GM21529 (cell line): Measurements from ENCODE around the gene REM2.

ENCODE experiments used
- ATAC-seq: cut with Tn5 transposase; IDR thresholded peaks from one replicate; pipeline ENCODE4 v1.9.1; 2021; ENCODE audit not compliant: unreplicated experiment

REM2 gene

DNA sequence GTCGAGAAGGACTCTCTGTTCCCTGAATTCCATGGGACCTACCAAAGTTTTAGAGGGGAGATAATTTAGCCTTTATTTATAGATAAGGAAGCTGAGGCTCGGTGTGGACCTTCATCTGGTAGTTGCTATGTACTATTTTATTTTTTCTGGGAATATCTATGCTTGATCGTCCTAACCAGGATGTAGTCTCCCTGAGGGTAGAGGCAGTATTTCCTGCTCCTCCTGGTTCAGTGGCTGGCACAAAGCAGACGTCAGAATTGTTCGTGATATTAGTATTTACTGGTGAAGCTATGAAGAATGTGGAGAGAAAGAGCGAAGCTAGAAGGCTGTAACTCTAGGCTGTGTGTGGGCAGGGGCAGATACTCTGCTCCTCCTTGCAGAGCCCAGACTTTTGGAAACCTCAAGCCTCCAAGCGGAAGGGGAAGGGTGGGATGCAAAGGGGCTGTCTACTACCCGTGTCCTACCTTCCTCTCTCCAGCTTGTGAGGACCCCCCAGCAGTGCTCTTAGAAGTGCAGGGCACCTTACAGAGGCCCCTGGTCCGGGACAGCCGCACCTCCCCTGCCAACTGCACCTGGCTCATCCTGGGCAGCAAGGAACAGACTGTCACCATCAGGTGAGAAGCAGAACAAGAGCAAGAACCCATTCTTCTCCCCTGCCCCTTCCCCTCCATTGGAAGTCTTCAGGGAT lies 10.0 kb upstream of the REM2 start:
- ATAC-seq, result no peak

DNA sequence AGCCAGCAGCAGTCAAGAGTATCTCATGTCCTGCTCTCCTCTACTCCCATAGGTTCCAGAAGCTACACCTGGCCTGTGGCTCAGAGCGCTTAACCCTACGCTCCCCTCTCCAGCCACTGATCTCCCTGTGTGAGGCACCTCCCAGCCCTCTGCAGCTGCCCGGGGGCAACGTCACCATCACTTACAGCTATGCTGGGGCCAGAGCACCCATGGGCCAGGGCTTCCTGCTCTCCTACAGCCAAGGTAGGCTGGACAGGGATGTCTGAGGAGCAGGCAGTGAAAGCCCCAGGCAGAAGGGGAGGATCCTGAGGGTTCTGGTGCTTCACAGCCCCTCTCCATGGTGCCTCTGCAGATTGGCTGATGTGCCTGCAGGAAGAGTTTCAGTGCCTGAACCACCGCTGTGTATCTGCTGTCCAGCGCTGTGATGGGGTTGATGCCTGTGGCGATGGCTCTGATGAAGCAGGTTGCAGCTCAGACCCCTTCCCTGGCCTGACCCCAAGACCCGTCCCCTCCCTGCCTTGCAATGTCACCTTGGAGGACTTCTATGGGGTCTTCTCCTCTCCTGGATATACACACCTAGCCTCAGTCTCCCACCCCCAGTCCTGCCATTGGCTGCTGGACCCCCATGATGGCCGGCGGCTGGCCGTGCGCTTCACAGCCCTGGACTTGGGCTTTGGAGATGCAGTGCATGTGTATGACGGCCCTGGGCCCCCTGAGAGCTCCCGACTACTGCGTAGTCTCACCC lies 7.8 kb upstream of the REM2 start:
- ATAC-seq, result no peak

DNA sequence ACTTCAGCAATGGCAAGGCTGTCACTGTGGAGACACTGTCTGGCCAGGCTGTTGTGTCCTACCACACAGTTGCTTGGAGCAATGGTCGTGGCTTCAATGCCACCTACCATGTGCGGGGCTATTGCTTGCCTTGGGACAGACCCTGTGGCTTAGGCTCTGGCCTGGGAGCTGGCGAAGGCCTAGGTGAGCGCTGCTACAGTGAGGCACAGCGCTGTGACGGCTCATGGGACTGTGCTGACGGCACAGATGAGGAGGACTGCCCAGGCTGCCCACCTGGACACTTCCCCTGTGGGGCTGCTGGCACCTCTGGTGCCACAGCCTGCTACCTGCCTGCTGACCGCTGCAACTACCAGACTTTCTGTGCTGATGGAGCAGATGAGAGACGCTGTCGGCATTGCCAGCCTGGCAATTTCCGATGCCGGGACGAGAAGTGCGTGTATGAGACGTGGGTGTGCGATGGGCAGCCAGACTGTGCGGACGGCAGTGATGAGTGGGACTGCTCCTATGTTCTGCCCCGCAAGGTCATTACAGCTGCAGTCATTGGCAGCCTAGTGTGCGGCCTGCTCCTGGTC lies 7.2 kb upstream of the REM2 start:
- no peak for ATAC-seq

DNA sequence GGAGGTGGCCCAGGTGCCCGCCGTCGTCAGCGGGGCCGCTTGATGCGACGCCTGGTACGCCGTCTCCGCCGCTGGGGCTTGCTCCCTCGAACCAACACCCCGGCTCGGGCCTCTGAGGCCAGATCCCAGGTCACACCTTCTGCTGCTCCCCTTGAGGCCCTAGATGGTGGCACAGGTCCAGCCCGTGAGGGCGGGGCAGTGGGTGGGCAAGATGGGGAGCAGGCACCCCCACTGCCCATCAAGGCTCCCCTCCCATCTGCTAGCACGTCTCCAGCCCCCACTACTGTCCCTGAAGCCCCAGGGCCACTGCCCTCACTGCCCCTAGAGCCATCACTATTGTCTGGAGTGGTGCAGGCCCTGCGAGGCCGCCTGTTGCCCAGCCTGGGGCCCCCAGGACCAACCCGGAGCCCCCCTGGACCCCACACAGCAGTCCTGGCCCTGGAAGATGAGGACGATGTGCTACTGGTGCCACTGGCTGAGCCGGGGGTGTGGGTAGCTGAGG lies 6.0 kb upstream of the REM2 start:
- no peak for ATAC-seq

DNA sequence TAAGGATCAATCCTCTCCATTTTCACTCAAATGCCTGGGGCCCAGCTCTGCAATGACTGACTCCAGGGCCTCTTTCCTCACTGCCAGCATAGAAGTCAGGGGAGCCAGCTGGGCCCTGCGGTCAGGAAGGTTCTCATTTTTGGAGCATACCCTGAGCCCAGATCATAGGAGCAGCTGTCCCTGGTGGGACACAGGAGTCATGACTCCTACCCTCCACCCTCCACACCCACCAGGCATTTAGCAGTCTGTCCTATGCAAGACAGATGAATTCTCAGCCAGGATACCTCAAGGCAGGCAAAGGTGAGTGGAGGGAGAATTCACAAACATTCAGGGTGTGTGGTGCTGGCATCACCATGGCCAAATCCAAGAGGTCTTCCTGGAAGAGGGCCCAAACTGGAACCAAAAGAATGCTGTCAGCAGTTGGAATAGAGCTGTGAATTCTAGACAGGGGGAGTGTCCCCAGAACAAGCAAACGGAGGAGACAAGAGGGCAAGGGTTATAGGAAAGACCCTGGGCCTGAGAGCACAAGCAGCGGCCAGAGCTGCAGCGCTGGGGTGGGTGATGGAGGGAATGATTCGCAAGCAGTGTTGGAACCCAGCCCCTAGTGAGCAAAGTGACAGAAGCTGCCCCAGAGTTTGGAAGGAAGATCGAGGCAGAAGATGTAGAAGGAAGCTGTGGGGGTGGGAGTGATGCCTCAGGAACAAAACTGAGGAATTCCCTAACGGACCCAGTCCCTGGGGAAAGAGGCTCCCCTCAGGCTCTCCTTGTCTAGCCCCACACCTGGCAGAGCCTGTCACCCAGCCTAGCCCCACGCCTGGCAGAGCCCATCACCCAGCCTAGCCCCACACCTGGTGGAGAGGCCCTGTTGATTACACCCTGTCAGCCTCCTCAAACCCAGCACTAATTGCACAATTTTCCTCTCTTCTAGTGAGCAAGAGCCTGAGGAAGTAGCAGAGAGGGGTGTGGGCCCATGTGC lies 4.5 kb upstream of the REM2 start:
- ATAC-seq, result no peak

DNA sequence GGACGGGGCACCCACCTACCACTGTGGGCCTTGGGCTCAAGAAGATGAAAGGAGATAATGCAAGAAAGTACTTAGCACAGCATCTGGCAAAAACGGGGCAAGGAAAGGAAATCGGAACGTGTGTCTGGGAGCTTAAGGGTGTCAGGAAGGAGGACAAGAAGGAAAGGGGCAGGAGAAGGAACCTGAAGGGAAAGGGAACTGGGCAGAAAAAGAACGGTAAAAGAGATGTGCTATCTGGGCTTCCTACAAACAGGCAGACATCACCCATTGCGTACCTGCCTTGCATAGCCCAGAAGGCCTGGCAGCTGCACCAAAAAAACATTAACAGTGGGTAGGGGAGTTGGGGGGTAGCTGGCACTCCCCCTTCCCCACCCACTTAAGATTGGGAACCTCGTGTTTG lies 958 bp upstream of the REM2 start:
- no peak for ATAC-seq

DNA sequence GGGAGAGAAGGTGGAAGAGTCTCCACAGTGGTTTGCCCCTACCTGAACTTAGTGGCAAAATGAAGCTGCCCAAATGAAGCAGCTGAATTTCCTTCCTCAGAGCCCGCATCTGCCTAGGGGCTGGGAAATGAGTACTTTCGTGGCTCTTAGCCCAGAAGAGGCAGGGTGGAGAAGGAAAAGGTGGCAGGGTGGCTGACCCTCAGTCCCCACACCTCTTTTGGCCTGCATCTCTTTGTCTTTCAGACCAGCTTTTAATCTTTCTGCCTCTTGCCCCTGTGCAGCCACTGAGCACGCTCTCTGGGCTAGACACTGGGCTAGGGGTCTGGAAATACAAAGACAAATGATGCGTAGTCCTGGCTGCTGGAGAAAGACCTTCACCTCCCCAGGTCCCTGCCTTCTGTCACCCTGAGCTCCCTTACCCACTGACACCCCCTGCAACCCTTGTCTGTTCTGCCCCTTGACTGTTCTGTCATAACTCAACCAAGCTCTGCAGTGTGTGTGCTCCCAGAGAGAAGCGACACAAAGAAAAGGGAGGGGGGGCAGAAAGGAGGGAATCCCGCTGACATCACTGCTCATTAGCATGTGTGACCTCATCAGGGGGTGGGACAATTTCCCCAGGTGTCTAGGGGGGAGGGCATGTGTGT lies 371 bp upstream of the REM2 start:
- ATAC-seq, result no peak

DNA sequence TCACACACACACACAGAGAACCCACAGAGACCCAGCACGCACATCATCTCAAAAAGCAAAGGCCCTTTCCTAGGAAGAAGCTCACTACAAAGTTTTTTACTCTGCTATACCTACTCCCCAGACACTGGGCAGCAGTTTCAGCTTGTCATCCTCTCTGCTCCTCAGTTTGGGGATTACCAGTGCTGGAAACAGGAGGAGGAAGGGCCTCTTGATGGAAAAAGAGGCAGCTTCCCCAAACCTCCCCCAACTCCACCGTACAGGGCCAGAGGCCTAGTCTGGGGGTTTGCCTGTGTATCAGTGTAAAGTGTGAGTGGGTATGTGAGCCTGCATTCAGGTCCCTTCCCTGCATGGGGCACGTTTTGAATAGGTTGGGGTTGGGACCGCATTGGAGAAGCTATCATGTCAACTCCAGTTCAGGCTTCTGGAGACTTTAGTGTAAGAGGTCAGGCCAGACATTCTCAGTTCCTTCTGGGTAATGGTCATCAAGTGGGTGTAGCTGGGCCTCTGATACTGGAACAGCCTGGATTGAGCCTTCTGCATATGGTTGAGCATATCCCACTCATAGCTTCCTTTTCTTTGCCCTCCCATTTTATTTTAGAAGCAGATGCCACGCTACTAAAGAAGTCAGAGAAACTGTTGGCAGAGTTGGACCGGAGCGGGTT lies 1.2 kb downstream of the REM2 start:
- ATAC-seq, result no peak

DNA sequence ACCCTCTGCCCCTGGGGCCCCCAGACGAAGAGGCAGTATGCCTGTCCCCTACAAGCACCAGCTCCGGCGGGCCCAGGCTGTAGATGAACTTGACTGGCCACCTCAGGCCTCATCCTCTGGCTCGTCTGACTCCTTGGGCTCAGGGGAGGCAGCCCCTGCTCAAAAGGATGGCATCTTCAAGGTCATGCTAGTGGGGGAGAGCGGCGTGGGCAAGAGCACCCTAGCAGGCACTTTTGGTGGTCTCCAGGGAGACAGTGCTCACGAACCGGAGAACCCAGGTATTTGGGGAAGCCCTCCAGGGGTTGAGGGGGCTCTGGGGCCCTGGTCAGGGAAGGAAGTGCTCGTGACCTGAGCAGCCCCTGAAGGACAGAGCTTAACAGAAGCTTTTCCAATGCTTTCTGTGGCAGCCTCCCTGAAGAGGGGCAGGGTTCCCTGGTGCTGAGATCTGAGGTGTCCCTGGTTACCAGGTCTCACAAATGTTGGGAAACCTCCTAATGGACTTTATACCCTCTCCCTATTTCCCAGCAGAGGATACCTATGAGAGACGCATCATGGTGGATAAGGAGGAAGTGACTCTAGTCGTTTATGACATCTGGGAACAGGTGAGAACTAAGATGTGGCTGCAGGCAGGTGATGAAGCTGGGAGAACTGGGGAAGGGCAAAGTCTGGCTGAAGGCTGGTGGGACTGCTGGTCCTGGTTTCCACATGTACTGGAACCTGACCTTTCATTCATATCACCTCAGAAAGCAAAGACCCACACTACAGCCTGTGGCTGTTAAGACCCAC lies 1.9 kb downstream of the REM2 start:
- ATAC-seq, result no peak

DNA sequence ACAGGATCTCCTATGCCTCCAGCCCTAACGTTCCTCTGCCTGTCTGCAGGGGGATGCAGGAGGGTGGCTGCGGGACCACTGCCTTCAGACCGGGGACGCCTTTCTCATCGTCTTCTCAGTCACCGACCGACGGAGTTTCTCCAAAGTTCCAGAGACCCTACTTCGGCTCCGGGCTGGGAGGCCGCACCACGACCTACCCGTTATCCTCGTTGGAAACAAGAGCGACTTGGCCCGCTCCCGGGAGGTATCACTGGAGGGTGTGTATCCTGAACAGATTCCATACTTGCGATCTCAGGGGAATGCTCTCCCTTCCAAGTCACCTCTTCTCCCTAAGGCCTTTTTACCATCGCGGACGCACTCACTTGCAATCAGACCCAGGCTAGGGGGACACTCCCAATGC lies 3.0 kb downstream of the REM2 start:
- ATAC-seq, result no peak

DNA sequence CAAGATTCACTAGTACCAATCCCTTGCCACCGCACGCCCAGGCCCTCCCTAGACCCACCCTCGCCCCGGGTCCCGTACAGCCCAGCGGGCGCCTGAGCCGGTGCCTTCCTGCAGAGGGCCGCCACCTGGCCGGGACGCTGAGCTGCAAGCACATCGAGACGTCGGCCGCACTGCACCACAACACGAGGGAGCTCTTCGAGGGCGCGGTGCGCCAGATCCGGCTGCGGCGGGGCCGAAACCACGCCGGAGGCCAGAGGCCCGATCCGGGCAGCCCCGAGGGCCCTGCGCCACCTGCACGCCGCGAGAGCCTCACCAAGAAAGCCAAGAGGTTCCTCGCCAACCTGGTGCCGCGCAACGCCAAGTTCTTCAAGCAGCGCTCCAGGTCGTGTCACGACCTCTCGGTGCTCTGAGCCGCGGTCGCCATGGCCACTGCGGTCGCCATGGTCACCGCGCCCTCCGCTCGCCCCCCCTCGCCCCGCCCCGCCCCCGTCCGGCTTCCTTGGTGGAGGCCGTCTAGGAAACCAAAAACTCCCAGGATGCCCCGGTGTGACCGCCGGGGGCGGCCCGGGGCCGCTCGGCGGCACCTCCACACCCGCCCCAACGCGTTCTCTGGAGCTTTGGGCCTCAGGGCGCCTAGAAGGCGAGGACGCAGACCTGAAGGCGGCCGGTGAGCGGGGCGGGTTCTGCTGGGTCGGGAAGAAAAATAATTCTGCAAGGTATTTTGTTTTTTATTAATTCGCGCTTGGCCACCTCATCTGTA lies 3.7 kb downstream of the REM2 start:
- peak; percentile 47 for ATAC-seq

DNA sequence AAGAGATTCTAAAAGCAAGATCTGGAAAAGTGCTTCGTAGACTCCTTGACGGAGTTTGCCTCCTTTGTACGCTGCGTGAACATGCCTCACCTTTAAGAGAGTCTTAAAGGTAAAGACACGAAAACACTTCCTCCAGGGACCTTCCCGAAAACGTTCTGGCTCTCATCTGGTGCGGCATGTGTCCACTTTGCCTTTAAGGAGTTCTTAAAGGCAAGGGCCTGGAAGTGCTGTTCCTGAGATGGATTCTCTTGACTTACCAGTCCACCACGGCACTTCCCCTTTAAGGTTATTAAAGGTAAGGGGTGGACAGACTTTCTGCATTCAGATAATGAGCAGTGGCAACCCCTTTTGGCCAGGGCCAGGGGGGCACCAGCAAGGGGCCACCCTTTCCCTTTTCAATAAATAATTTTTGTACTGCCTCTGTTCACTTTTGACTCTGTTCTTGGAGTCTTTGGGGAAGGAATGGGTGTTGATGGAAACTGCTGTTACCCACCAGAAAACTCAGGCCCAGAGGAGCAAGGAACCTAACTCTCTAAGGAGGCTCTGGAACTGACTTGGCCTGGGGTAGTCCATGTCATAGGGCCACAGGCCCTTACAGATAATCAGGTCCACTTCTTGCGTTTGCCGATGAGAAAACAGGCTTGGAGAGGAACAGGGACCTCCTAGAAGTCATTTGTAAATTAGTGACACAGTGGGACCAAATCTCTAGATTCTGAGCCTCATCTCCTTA lies 4.4 kb downstream of the REM2 start:
- ATAC-seq, result peak; percentile 48

DNA sequence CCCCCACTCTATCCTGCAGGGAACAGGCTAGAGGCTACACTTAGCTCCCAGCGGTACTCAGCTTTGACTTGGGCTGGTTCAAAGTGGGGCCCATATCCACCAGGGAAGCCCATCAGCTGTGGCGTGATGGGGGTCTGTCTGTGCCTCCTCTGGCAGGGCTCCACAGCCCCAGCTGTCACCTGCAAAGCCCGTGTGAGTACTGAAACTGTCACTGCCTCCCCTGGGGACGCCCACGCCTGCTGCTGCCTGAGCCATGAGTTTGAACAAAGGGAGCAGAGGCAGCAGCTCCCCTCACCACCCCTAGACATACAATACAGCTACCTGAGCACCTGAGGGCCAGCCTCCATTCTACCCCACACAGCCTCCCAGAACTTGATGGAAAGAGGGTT lies 5.0 kb downstream of the REM2 start:
- ATAC-seq, result peak; percentile 43

DNA sequence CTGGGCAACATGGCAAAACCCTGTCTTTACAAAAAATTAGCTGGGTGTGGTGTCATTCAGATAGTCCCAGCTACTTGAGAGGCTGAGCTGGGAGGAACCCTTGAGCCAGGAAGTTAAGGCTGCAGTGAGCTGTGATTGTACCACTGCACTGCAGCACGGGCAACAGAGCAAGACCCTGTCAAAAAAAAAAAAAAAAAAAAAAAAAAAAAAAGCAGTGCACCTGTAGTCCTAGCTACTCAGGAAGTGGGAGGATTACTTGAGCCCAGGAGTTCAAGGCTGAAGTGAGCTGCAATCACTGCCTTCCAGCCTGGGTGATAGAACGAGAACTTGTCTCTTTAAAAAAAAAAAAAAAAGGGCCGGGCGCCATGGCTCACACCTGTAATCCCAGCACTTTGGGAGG lies 5.6 kb downstream of the REM2 start:
- no peak for ATAC-seq

DNA sequence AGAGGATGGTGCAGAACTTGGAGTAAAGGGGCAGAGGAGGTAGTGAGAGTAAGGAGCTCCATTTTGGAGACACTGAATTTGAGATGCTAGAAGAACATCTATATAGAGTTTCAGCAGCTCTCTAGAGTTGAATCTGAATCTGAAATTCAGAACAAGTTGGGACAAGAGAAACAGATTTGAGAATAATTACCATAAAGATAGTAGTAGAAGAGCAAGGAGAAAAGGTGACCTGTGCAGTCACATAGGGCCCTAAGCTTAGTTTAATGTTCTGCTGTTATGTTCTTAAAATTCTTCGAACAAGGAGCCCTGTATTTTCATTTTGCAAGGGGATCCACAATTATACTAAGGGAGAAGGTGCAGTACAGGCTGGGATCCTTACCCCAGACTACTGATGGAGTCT lies 7.4 kb downstream of the REM2 start:
- ATAC-seq, result no peak

DNA sequence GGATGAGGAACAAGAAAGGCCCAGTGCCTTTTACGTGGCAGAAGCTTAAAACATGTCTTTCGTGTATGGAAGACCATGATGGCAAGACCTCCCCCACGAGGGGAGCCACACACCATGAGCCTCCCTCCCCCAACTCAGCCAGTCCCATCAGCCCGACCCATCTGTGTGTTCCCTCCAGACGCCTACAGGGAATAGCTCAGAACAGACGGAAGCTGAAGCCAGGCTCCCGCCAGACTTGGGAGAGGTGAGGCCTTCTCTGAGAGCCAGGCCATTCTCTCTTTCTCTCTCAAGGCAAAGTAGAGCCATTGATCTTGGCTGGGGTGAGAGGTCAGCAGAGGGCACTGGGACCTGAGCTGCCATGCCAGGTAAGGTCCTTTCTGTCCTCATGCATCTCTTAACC lies 9.5 kb downstream of the REM2 start:
- ATAC-seq, result no peak

DNA sequence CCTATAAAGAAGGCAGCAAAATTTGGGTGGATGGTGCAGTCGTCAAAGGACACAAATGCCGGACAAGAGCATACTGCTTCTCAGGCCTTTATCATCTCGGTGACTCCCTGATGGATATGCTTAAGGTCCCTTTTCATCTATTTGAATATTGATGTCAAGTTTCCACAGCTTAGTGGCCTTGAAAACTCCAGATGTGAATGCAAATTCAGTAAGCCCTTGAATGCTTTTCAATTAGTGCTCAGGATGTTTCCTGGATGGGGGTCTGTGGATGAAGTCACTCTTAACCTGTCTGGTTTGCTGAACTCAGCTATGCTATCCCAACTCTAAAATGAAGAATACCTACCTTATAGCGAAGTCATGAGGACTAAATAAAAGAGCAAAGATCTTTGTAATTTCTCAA lies 10.7 kb downstream of the REM2 start:
- no peak for ATAC-seq

DNA sequence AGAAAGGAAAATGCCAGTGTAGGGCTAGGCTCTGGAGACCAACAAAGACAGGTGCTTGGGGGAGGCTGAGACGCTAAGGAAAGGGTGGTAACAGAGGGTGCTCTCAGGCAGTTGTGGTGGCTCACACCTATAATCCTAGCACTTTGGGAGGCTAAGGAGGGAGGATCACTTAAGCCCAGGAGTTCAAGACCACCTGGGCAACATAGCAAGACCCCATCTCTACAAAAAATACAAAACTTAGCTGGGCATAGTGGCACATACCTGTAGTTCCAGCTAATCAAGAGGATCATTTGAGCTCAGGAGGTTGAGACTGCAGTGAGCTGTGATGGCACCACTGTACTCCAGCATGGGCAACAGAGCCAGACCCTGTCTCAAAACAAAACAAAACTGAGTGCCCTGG lies 12.4 kb downstream of the REM2 start:
- no peak for ATAC-seq
